ENCODE results near the gene GTF2F2. TPM values are rescaled to one million over a fixed set of nuclear protein-coding genes. Genes with fewer than 3 reads are reported as not detected.
"Not testable (repeated sequence)": the region's sequence is repeated elsewhere in the genome, so short reads cannot be mapped to it uniquely, and the experiment has no call there.

GTF2F2 gene
- total RNA-seq, 1 donor from 2014 or later, result 23.6 TPM

DNA sequence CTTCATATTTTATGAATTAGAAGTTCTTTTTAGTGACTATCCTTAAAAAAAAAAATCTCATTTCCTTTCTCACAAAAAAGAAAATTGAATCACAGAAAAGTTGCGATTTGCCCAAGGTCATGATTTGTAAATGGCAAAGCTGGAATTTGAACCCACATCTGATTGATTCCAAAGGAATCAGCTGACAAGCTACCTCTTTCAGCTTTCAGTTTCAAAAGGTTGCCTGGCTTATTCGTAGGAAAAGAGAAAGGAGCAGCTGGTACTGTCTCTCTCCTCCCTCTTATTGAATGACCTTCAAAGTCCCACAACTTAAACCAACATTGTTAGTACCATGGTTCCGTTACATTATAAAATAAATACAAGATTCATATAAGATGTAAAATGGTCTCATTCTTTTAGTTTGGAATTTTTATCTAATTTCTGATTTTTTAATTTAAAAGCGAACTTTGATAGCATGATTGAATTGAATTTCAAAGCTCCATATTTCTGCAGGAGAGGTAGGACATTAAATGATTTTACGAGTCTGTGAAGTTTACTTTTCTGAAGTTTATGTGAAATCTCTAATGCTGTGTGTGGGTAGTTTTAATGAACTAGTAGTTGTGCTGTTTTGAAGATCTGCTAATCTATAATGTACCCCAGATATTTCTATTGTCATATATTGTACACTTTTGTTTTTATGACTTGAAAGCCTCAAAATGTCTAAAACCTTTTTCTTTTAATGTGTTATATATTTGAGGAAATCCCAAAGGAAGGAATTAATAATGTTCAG is 99.0 kb downstream of the GTF2F2 start:
- DNase-seq, result no peak

- DNase-seq, result no peak
These were observed 99.6 kb downstream of the GTF2F2 start for GRCh38 chr13:45219938-45220375.

DNA sequence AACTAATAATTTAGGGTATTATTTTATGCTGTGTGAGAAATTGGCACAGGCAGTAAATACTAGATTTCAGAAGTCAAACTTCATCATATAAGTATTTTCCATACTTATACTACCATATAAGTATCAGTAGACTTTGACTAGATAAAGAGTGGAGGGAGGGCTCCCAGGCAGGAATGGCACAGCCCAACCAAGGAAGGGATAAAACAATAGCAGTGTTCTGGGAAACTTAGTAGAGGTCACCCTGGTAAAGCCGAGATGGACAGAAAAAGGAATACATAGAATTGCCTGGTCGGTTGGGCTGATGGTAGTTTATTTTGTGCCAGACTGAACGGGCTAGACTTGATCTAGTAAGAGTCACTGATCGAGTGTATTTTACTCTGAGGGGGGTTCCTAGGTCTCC is 100.1 kb downstream of the GTF2F2 start:
- DNase-seq, result no peak

GRCh38 chr13:45222516-45222915 is 102.2 kb downstream of the GTF2F2 start:
- DNase-seq, result no peak

DNA sequence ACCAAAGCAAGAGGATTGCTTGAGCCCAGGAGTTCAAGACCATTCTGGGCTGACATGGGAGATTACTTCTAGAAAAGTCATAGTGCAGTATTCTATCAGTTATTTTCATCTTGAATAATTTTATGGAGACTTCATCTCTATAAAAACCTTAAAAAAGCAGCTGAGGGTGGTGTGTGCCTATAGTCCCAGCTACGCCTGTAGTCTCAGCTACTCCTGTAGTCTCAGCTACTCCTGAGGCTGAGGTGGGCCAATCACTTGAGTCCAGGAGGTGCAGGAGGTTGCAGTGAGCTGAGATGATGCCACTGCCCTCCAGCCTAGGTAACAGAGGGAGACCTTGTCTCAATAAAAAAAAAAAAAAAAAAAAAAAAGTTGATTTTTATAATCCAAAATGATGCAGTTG is 102.6 kb downstream of the GTF2F2 start:
- DNase-seq, result no peak

GRCh38 chr13:45224176-45224575 is 103.9 kb downstream of the GTF2F2 start:
- DNase-seq, result no peak

GRCh38 chr13:45225370-45225769 is 105.1 kb downstream of the GTF2F2 start:
- no peak for DNase-seq

DNA sequence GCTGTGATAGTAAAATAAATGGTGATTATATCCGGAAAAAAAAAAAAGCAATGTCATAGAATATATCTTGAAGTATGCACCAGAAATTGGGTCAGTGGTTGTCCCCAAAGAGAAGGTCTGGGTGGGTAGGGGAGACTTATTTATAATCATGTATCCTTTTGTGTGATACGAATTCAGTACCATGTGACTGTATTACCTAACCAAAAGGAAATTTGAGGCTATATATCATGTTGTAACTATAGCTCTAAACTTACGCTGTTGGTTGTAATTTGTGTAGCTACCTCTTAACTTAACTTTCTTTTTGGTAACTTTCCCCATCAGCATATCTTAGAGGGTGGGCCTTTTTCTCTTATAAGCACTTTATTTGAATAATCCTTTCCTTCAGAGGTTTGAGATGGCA is 105.7 kb downstream of the GTF2F2 start:
- DNase-seq, result no peak

- no peak for DNase-seq
These were observed 107.7 kb downstream of the GTF2F2 start for GRCh38 chr13:45228002-45228401.

DNA sequence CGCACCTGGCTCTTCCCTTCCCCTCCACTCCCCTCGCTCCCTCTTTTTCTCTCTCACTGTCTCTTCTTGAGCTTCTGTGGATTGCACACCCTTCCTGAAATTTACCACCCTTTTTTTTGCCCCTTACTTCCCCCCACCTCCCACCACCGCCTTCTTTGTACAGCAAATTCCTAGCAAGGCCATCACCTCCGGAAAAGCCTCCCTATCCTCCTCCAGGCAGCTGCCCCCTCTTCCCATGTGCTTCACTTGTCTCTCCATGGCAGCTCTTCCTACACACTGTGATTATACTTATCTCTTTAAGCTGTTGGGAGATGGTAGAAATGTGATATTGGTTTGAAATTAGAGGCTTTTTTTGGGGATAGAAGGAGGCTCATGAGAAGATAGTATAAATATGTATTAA is 108.9 kb downstream of the GTF2F2 start:
- no peak for DNase-seq

DNA sequence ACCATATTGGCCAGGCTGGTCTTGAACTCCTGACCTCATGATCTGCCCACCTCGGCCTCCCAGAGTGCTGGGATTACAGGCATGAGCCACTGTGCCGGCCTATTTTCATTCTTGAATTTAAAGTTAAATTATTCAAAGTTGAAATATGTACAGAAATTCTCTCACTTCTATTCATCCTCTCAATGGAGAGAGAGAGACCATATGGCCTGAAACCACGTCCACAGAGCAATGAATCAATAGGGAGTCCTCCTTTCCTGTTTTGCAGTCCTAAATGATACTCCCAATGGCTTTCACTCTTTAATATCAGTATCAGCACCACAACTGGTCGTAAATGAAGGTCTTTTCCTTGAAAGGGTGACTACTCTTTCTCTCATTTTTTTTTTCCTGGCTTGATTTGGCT is 111.0 kb downstream of the GTF2F2 start:
- DNase-seq, result no peak

DNA sequence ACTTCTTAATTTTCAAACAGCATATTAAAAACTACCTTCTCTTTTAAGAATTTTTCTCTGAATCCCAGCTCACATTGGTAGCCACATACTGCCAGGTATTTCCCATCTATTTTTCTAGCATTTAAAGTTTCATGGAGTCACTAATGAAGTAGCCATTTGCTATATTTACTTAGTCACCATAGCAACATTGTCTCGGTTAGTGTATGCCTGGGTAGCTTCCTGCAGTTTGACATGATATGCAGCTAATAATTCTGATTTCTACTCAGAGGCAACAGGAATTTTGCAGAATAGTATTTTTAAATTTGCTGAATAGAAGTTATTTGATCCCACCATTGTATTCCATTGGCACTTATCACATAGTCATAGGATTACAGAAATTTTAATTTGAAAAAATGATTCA is 111.4 kb downstream of the GTF2F2 start:
- no peak for DNase-seq

DNA sequence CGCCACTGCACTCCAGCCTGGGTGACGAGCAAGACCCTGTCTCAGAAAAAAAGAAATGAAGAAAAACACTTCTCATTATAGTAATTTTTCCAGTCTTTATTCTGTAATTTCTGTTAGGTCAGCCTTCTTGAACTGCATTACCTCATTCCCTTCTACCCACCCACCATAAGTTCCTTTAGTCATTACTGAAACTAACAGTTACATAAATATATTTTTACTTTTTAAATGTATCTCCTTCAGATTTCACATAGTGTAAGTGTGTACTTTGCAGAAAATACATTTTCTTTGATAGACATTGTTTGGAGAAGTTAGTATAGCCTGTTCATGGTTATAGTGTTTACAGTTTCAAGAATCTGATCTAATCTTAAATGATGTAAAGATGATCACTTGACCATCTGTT is 112.3 kb downstream of the GTF2F2 start:
- DNase-seq, result no peak

DNA sequence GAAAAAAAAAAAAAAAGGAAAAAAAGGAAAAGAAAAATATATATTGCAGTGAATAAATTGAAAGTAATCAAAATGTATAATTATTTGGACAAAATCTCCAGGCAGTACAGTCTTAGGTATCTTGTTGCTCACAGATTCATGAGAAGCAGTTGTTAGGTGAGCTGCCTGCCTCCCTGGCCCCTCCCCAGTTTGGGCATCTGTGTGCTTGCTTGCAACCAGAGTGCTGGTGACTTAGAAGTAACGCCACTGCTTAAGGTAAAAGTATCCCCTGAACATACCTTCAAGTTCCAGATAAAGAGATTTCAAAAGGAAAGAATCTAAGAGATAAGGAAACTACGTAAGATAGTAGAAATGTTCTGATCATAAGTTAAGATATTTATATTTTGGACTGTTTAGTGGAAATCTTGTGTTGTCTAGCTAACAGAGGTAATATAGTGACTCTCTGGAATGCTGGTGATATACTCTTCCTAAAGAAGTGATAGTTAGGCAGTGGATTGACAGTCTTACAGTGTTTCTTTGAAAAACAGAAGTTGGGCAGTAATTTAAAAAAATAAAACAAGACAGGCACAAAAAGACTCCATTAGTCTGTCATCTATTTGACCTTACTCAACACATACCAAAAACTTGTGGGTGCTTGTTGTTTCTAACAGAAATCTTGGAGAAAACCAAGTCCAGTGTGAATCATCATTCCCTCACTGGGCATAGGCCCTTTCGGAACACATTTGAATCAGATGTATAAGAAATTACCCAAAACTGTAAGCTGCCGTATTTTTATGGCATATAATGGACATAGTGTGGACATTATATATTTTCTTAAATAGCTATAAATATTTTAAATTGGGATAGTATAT is 118.9 kb downstream of the GTF2F2 start:
- DNase-seq, result no peak

GRCh38 chr13:45240143-45240542 is 119.8 kb downstream of the GTF2F2 start:
- DNase-seq, result no peak

- no peak for DNase-seq
These were observed 121.8 kb downstream of the GTF2F2 start for GRCh38 chr13:45242070-45242469.

GRCh38 chr13:45242524-45242923 is 122.2 kb downstream of the GTF2F2 start:
- DNase-seq, result no peak

GRCh38 chr13:45243077-45243476 is 122.8 kb downstream of the GTF2F2 start:
- no peak for DNase-seq

- not testable (repeated sequence) for DNase-seq
These were observed 124.4 kb downstream of the GTF2F2 start for GRCh38 chr13:45244736-45245135.

GRCh38 chr13:45249662-45250061 is 129.4 kb downstream of the GTF2F2 start:
- no peak for DNase-seq

DNA sequence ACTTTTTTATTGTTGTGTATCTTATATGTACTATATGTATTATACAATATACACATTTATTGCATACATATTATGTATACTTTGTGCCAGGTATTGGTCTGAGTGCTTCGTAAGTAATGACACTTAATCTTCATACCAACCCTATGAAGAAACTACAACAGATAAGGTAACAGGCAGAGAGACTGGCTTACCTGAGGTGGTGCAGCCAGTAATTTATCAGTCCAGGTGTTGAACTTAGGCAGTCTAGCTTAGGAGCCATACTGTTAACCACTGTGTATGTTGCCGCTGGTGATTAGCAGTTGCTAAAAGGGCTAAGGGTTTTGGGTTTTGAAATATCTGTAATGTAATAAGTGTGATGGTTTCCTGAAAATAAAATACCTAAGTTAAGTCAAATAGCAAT is 134.1 kb downstream of the GTF2F2 start:
- DNase-seq, result no peak

- DNase-seq, result no peak
These were observed 135.1 kb downstream of the GTF2F2 start for GRCh38 chr13:45255247-45255987.

- no peak for DNase-seq
These were observed 135.9 kb downstream of the GTF2F2 start for GRCh38 chr13:45256254-45256653.
